OCI-M2 (cell line): ENCODE results near the gene ZNF813.
A peak's percentile ranks its signal among the peaks of the same experiment; 100 is the strongest.

Experiments
- DNase-seq: peaks from one replicate; lab custom pipeline; 2025; ENCODE audit not compliant: unreplicated experiment; lab: John Stamatoyannopoulos, UW

Gene ZNF813

DNA sequence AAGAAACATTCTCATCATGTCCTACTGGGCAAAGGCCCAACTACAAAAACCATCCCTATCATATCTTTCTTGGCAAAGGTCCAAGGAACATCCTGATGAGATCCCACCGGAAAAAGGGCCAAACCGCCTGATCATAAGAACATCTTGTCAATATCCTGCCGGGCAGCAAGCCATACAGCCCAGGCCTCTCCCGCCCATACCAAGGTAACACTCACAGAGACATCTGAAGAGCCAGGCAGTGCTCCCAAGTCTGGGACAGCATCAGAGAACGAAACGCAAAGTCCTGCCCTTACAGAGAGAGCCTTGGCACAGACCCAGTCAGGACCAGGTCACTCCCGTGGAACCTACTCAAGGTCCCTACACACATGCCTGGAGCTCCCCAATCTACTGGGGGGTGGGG lies 51.9 kb downstream of the ZNF813 start:
- DNase-seq, result no peak

- no peak for DNase-seq
Observed at GRCh38 chr19:53520163-53520546, 52.6 kb downstream of the ZNF813 start.

DNA sequence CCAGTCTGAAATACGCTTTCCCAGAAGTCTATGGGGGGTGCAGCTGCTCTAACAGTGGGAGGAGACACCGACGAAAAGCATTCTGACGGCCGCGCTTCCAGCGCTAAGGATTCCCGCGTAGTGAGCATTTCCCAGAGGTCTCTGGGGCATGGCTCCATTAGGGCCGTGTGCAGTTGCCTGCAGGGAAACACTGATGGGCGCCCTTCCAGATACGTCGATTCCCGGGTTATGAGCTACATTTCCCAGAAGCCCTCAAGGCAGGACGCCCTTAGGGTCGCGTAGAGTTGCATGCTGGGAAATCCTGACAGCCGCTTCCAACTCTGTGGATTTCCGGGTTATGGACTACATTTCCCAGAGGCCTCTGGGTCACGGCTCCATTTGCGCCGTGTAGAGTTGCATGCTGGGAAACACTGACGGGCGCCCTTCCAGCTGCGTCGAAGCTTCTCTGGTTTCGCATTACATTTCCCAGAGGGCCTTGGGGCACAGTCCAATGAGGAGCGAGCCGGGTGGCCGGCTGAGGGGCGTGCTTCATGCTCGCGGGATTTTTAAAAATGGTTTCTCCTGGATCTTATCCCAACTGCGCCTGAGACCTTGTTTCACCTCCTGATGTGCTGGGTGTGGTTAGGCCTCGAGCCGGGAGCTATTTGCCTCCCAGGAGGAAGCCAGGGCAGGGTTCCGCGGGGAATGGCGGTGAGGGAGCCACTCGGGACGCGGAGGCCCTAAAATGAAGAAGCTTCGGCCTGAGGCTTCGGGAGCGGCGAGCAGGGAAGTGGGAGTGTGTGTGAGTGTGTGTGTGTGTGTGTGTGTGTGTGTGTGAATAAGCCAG lies 53.2 kb downstream of the ZNF813 start:
- peak; percentile 84 for DNase-seq

GRCh38 chr19:53521373-53522202 lies 54.1 kb downstream of the ZNF813 start:
- DNase-seq, result no peak

DNA sequence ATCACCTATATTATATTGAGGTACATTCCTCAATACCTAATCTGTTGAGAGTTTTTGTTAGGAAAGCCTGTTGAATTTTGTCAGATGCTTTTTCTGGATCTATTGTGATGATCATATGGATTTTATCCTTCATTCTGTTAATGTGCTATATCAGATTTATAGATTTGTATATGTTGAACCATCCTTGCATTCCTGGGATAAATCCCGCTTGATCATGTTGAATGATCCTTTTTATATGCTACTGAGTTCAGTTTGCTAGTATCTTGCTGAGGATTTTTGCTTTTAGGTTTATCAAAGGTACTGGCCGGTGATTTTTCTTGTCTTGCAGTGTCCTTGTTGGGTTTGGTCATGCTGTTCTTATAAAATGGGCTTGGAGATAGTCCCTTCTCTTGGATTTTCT lies 58.4 kb downstream of the ZNF813 start:
- no peak for DNase-seq

- DNase-seq, result no peak
Observed at GRCh38 chr19:53530622-53531021, 63.1 kb downstream of the ZNF813 start.

DNA sequence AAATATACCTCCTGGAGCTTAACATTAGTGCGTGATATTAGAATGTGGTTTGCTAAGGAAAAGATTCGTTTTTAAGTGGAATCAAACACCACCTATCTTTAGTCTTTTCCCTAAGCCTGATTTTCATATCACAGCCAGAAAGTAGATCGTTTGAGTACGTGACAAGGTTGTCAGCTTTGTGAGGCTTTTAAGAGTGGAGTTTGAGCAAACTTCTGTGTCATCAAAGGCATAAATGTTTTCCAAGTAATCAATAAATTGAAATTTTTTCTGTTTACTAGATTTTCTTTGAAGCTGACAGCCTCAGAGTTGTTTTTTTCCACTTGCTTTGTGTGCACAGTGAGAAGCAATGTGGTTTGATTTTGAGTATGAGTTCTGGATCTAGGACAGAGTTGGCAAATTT lies 63.9 kb downstream of the ZNF813 start:
- DNase-seq, result no peak

DNA sequence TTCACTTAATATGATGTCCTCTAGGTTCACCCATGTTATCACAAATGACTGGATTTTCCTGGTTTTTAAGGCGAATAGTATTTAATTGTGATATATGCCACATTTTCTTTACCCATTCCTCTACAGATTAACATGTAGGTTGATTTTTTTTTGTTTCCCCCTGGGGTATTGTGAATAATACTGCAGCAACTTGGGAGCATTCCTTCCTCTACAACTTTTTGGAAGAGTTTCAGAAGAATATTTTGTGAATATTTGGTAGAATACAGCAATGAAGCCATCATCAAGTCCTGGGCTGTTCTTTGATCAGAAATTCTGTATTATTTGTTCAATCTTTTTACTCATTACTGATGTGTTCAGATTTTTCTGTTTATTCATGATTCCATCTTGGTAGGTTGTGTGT lies 64.8 kb downstream of the ZNF813 start:
- no peak for DNase-seq

- no peak for DNase-seq
Observed at GRCh38 chr19:53536225-53536548, 68.7 kb downstream of the ZNF813 start.

- no peak for DNase-seq
Observed at GRCh38 chr19:53537121-53537520, 69.6 kb downstream of the ZNF813 start.

- no peak for DNase-seq
Observed at GRCh38 chr19:53537521-53538377, 70.2 kb downstream of the ZNF813 start, which contains the start of gene ZNF331. Gene ZNF331 (plus strand): TSS chr19:53538145. CDS start chr19:53569377, 31,232 bp downstream.

- no peak for DNase-seq
Observed at GRCh38 chr19:53538378-53539109, 71.0 kb downstream of the ZNF813 start.

- DNase-seq, result no peak
Observed at GRCh38 chr19:53540091-53540490, 72.6 kb downstream of the ZNF813 start.

DNA sequence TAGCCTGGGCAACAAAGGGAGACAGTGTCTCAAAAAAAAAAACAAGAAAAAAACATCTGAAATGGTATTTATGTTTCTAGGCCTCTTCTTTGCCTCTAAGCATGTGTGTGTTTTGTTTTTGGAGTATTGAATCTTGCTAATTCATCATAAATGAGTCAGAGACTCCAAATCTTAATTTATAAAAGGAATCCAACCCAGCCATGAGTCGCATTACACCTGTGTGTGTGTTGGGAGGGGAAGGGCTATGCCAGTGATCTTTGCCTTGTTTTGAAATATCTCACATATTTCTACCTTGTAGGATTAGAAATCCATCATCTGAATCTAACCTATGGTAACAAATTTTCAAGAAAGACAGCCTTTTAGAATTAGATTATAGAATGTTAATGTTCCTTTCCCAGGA lies 74.4 kb downstream of the ZNF813 start:
- DNase-seq, result no peak

- DNase-seq, result no peak
Observed at GRCh38 chr19:53545271-53546065, 77.9 kb downstream of the ZNF813 start.
